Measurements from ENCODE around the gene RPL41. TPM values are rescaled to one million over a fixed set of nuclear protein-coding genes. Genes with fewer than 3 reads are reported as not detected.

Gene RPL41
- total RNA-seq, 2 experiments from 2014 or later, result 5,865 to 5,989 TPM

GRCh38 chr12:56102683-56103065, 13.8 kb upstream of the RPL41 start:
- Histone ChIP-seq H3K27ac (ENCODE audit: low read depth in 1 of 2, low read length in 2 of 2) (peak overlapping the region; percentile 76 to 95), H3K27me3 (ENCODE audit: control insufficient read depth in 1 of 2, insufficient read depth in 2 of 2, low read length in 2 of 2) (no peaks in the 10 kb centered on the region), H3K4me3 (ENCODE audit: low read length) (peak overlapping the region; percentile 90), H3K36me3 (ENCODE audit: insufficient read depth, low read length) (peaks cover 14% of the 10 kb centered on the region), H3K9me3 (ENCODE audit: control insufficient read depth in 1 of 2, insufficient read depth in 1 of 2, low read length in 2 of 2) (no peaks in the 10 kb centered on the region), H3K4me1 (ENCODE audit: insufficient read depth, low read length) (peaks cover 48% of the 10 kb centered on the region)
- DNase-seq, result no peak
- Mint-ChIP-seq H3K4me3 (peak overlapping the region; percentile 93), H3K4me1 (ENCODE audit: low read depth) (peaks cover 67% of the 10 kb centered on the region), H3K27me3 (no peaks in the 10 kb centered on the region), H3K9me3 (no peaks in the 10 kb centered on the region), H3K27ac (peak overlapping the region; percentile 100), H3K36me3 (ENCODE audit: low read depth) (peaks cover 34% of the 10 kb centered on the region)
- intact Hi-C loops (cut with DNase I, micrococcal nuclease), result loop anchor here (1.0 to 10.0 kb wide), 4 partner anchors 23 to 368 kb away; partner anchors contain the start of gene DNAJC14 (in 1 of the 2)
- ATAC-seq (ENCODE audit: poor library complexity), result no peak
- CTCF ChIA-PET, result interaction anchor here (0.7 to 4.9 kb wide), 8 partner anchors 11 to 365 kb away, joined by 3 to 32 read pairs (median 7); partner anchors contain the start of genes ERBB3, SMARCC2 and ZC3H10
- TF ChIP-seq CTCF (IDR thresholded peaks at IDR 0.05), result no peak
- POLR2A ChIA-PET, result interaction anchor here (0.7 to 6.3 kb wide), 23 partner anchors 15 to 543 kb away, joined by 3 to 233 read pairs (median 10); partner anchors contain the start of genes BAZ2A, DNAJC14, ERBB3 and ESYT1

- Histone ChIP-seq H3K27ac (ENCODE audit: low read depth in 1 of 2, low read length in 2 of 2) (peak overlapping the region; percentile 63 to 95), H3K4me3 (ENCODE audit: low read length) (peak overlapping the region; percentile 90)
- peak in 4 of 14 experiments; percentile 19 to 70 (median 64) for DNase-seq
Measured at GRCh38 chr12:56103066-56103711, 13.2 kb upstream of the RPL41 start.

GRCh38 chr12:56103823-56104108, 12.7 kb upstream of the RPL41 start:
- Mint-ChIP-seq H3K27me3 (no peaks in the 10 kb centered on the region), H3K4me3 (peak overlapping the region; percentile 93), H3K36me3 (ENCODE audit: low read depth) (peaks cover 45% of the 10 kb centered on the region), H3K4me1 (ENCODE audit: low read depth) (peaks cover 67% of the 10 kb centered on the region), H3K9me3 (no peaks in the 10 kb centered on the region), H3K27ac (peak overlapping the region; percentile 100)
- H3K4me3 ChIP-seq (ENCODE audit: low read length), result peak overlapping the region; percentile 90
- TF ChIP-seq CTCF (IDR thresholded peaks at IDR 0.05), result no peak
- no peaks in the 10 kb centered on the region for H3K27me3 ChIP-seq (ENCODE audit: control insufficient read depth in 1 of 2, insufficient read depth in 2 of 2, low read length in 2 of 2)
- peaks cover 48% of the 10 kb centered on the region for H3K4me1 ChIP-seq (ENCODE audit: insufficient read depth, low read length)
- H3K36me3 ChIP-seq (ENCODE audit: insufficient read depth, low read length), result peaks cover 25% of the 10 kb centered on the region
- ChIA-PET POLR2A (interaction anchor here (0.8 to 6.3 kb wide), 48 partner anchors 9 to 584 kb away, joined by 3 to 233 read pairs (median 5); partner anchors contain the start of genes ANKRD52, BAZ2A, CNPY2 and CS), CTCF (interaction anchor here (0.8 to 4.9 kb wide), 13 partner anchors 12 to 365 kb away, joined by 3 to 32 read pairs (median 4); partner anchors contain the start of genes ERBB3, MYL6B, SMARCC2 and ZC3H10)
- intact Hi-C loops (cut with DNase I, micrococcal nuclease), result loop anchor here (1.0 to 10.0 kb wide), 8 partner anchors 13 to 369 kb away; partner anchors contain the start of genes DNAJC14 (in 2 of the 2) and RPL41 (in 2 of the 2)
- no peaks in the 10 kb centered on the region for H3K9me3 ChIP-seq (ENCODE audit: control insufficient read depth in 1 of 2, insufficient read depth in 1 of 2, low read length in 2 of 2)
- DNase-seq, result no peak
- ATAC-seq (ENCODE audit: poor library complexity), result peak; percentile 4
- H3K27ac ChIP-seq (ENCODE audit: low read depth in 1 of 2, low read length in 2 of 2), result peak overlapping the region; percentile 63 to 95

More at GRCh38 chr12:56103066-56103711, 13.2 kb upstream of the RPL41 start:
- ChIA-PET POLR2A (interaction anchor here (0.7 to 6.3 kb wide), 33 partner anchors 14 to 542 kb away, joined by 3 to 233 read pairs (median 6); partner anchors contain the start of genes BAZ2A, DNAJC14, ERBB3 and ESYT1), CTCF (interaction anchor here (0.8 to 4.9 kb wide), 10 partner anchors 12 to 361 kb away, joined by 3 to 32 read pairs (median 4); partner anchors contain the start of genes ERBB3, SMARCC2 and ZC3H10)
- Mint-ChIP-seq H3K4me1 (ENCODE audit: low read depth) (peaks cover 67% of the 10 kb centered on the region), H3K9me3 (no peaks in the 10 kb centered on the region), H3K4me3 (peak overlapping the region; percentile 93), H3K27ac (peak overlapping the region; percentile 100), H3K36me3 (ENCODE audit: low read depth) (peaks cover 40% of the 10 kb centered on the region), H3K27me3 (no peaks in the 10 kb centered on the region)
- intact Hi-C loops (cut with DNase I, micrococcal nuclease), result loop anchor here (1.0 to 10.0 kb wide), 4 partner anchors 24 to 368 kb away; partner anchors contain the start of gene DNAJC14 (in 1 of the 2)
- H3K27me3 ChIP-seq (ENCODE audit: control insufficient read depth in 1 of 2, insufficient read depth in 2 of 2, low read length in 2 of 2), result no peaks in the 10 kb centered on the region
- no peaks in the 10 kb centered on the region for H3K9me3 ChIP-seq (ENCODE audit: control insufficient read depth in 1 of 2, insufficient read depth in 1 of 2, low read length in 2 of 2)
- peak; percentile 34 for ATAC-seq (ENCODE audit: poor library complexity)
- peaks cover 48% of the 10 kb centered on the region for H3K4me1 ChIP-seq (ENCODE audit: insufficient read depth, low read length)
- no peak for TF ChIP-seq CTCF (IDR thresholded peaks at IDR 0.05)
- peaks cover 19% of the 10 kb centered on the region for H3K36me3 ChIP-seq (ENCODE audit: insufficient read depth, low read length)

All from CD4-positive, alpha-beta T cell (primary cell).